Body of pancreas (tissue), 4 donors: ENCODE results near the gene NEURL1. TPM values are rescaled to one million over a fixed set of nuclear protein-coding genes. Genes with fewer than 3 reads are reported as not detected.

Source experiments
- ATAC-seq: fragments of 150-250 bp; one replicate; pipeline ENCODE4 v1.9.1; 2016
- DNase-seq, 4 donors: peaks; one replicate each; pipeline ENCODE4 v3.0.0-alpha.2; 2019
- H3K27ac ChIP-seq, 4 donors: fragments of 200-600 bp; sonication (generic); 1 replicate in 3 of 4; 2 replicates in 1 of 4; pipeline versions ENCODE4 v1.5.1 to v1.6.1; 2016 to 2019; ENCODE audit warnings: mild to moderate bottlenecking in 1 of 4, mixed read lengths in 1 of 4, moderate library complexity in 1 of 4
- H3K27me3 ChIP-seq, 2 donors: fragments of 200-600 bp; sonication (generic); one replicate each; pipeline ENCODE4 v1.6.0; 2016; ENCODE audit warnings: mild to moderate bottlenecking in 1 of 2
- H3K36me3 ChIP-seq, 2 donors: fragments of 200-600 bp; sonication (generic); replicated peaks in 1 of 2; 2 replicates each; pipeline ENCODE4 v1.5.1; 2016; ENCODE audit warnings: low read depth in 2 of 2; ENCODE audit not compliant: insufficient read depth in 1 of 2
- H3K4me1 ChIP-seq: fragments of 200-600 bp; sonication (generic); one replicate; pipeline ENCODE4 v1.6.0; 2016
- H3K4me3 ChIP-seq, 2 donors: fragments of 200-600 bp; sonication (generic); 1 replicate in 1 of 2; 2 replicates in 1 of 2; pipeline ENCODE4 v1.5.1; 2016 to 2019
- H3K9me3 ChIP-seq, 3 donors: fragments of 200-600 bp; sonication (generic); 1 replicate in 2 of 3; 2 replicates in 1 of 3; pipeline ENCODE4 v1.5.1; 2016
- POLR2A ChIP-seq, 3 donors: fragments of 450-650 bp; IDR thresholded peaks; one replicate each; pipeline ENCODE4 v1.6.1; 2016; ENCODE audit warnings: antibody characterized with exemption in 3 of 3, mild to moderate bottlenecking in 2 of 3
- WGBS, 2 donors: methylation state at CpG; one replicate each; pipeline ENCODE4 v1.1.5; 2017; 5-methylcytosine and 5-hydroxymethylcytosine counted together
- intact Hi-C: fragments of 100-400 bp; cut with DNase I; formaldehyde crosslinking; loops from one replicate; pipeline ENCODE4 v1.15.1; 2023
- total RNA-seq, 2 donors: library from RNA; depleted of rRNA; stranded (reverse); fragments of >200 nt; gene quantifications; one replicate each; pipeline ENCODE4 v1.1.0, GENCODE V29; 2016
- TF ChIP-seq, protein P1 (sequence below), 7 experiments: fragments of 450-650 bp in 4 of 7; fragments of 200-600 bp in 3 of 7; sonication (generic) in 3 of 7; IDR thresholded peaks; one replicate each; pipeline ENCODE4 v1.5.1; 2016 to 2019; ENCODE audit warnings: antibody characterized with exemption in 7 of 7

Gene NEURL1, protein sequence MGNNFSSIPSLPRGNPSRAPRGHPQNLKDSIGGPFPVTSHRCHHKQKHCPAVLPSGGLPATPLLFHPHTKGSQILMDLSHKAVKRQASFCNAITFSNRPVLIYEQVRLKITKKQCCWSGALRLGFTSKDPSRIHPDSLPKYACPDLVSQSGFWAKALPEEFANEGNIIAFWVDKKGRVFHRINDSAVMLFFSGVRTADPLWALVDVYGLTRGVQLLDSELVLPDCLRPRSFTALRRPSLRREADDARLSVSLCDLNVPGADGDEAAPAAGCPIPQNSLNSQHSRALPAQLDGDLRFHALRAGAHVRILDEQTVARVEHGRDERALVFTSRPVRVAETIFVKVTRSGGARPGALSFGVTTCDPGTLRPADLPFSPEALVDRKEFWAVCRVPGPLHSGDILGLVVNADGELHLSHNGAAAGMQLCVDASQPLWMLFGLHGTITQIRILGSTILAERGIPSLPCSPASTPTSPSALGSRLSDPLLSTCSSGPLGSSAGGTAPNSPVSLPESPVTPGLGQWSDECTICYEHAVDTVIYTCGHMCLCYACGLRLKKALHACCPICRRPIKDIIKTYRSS
- 10 to 100 TPM; 25.1 to 25.7 TPM for total RNA-seq

DNA sequence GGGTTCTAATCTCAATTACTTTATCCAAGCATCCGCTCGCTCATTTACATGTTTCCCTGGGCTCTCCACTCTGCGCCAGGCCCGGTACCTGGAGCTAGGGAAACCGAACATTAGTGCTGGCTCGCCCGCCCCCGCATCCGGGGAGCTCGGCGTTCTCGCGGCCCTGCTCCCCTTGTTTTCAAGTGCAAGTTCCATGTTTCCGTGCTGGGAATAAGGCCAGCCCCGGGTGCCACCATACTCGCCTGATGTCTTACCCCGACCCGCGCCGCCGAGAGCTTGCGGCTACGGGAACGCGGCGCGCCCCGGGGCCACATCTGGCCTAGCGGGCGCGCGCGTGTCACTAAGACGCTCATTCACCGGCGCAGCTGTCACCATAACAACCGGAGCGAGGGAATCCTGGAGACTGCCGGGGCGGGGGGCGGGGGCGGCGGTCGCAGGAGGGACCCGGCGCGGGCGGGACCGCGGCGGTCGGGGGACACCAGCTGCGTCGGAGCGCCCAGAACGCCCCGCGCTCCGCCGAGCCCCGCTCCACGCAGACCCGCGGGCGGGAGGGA is at the start of gene NEURL1:
Gene NEURL1 (plus strand): TSS at position 344 of the 554 bp plus-strand sequence. CDS start 683 bp downstream, outside the sequence.
- H3K4me3 ChIP-seq, result peak within 1 kb of the TSS; percentile 19 to 23
- H3K27ac ChIP-seq, result peak within 1 kb of the TSS; percentile 36 to 80 (median 58)
- H3K27me3 ChIP-seq, result no peaks in the 10 kb centered on the region
- H3K4me1 ChIP-seq, result peaks cover 20% of the 10 kb centered on the region
- TF ChIP-seq, protein P1, sequence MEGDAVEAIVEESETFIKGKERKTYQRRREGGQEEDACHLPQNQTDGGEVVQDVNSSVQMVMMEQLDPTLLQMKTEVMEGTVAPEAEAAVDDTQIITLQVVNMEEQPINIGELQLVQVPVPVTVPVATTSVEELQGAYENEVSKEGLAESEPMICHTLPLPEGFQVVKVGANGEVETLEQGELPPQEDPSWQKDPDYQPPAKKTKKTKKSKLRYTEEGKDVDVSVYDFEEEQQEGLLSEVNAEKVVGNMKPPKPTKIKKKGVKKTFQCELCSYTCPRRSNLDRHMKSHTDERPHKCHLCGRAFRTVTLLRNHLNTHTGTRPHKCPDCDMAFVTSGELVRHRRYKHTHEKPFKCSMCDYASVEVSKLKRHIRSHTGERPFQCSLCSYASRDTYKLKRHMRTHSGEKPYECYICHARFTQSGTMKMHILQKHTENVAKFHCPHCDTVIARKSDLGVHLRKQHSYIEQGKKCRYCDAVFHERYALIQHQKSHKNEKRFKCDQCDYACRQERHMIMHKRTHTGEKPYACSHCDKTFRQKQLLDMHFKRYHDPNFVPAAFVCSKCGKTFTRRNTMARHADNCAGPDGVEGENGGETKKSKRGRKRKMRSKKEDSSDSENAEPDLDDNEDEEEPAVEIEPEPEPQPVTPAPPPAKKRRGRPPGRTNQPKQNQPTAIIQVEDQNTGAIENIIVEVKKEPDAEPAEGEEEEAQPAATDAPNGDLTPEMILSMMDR (IDR thresholded peaks at IDR 0.05), result no peak
- no peak for TF ChIP-seq POLR2A (IDR thresholded peaks at IDR 0.05)
- intact Hi-C loops, result no loop called here
- ATAC-seq, result peak; percentile 28
- no peaks in the 10 kb centered on the region for H3K9me3 ChIP-seq
- no peaks in the 10 kb centered on the region for H3K36me3 ChIP-seq
- 17% methylated on average over 15 to 16 of the region's 65 CpGs for WGBS, 2 donors
- DNase-seq, result peak in 2 of 4 donors; percentile 32 to 39

DNA sequence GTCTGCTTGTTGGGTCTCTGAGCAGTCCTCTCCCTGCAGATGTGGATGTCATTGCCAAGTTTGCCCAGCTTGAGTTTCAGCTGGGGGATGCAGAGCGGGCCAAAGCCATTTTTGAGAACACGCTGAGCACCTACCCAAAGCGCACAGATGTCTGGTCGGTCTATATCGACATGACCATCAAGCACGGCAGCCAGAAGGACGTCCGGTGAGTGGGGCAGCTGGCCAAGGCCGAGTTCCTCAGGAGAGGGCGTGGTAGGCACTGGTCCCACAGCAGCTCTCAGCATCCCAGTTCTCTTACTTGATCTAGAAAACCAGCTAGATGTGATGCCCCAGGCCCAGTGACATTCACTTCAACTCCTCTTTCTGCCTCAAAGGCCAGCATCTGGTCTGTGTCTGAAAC is 49.0 kb upstream of the NEURL1 start:
- intact Hi-C loops, result no loop called here
- no peaks in the 10 kb centered on the region for H3K27me3 ChIP-seq
- no peak overlapping the region for H3K27ac ChIP-seq
- H3K4me3 ChIP-seq, result no peak overlapping the region
- peaks cover 7 to 32% of the 10 kb centered on the region in 2 donors for H3K36me3 ChIP-seq
- ATAC-seq (no peak), DNase-seq (no peak)
- no peaks in the 10 kb centered on the region for H3K9me3 ChIP-seq
- WGBS, 2 donors, result 82 to 90% methylated on average over 7 to 10 of the region's 10 CpGs
- no peaks in the 10 kb centered on the region for H3K4me1 ChIP-seq
- no peak for TF ChIP-seq POLR2A (IDR thresholded peaks at IDR 0.05)
- TF ChIP-seq, protein P1 (IDR thresholded peaks at IDR 0.05), result no peak

DNA sequence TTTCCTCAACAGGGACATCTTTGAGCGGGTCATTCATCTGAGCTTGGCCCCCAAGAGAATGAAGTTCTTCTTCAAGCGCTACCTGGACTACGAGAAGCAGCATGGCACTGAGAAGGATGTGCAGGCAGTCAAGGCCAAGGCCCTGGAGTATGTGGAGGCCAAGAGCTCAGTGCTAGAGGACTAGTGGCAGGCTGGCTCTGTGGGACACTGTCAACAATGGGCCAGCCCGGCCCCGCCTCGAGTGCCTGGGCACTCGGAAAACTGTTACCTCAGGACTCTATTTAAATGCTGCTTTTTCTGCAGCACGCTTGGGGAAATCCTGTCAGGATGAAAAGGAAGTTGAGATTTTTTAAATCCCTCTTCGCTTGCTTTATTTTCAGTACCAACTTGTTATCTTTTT is 48.1 kb upstream of the NEURL1 start:
- TF ChIP-seq POLR2A (IDR thresholded peaks at IDR 0.05), result no peak
- TF ChIP-seq, protein P1 (IDR thresholded peaks at IDR 0.05), result no peak
- H3K4me3 ChIP-seq, result no peak overlapping the region
- ATAC-seq (no peak), DNase-seq (no peak)
- H3K27ac ChIP-seq, result peak overlapping the region in 2 of 4 donors; percentile 21 to 44
- WGBS, 2 donors, result 92 to 96% methylated on average over 7 to 9 of the region's 9 CpGs
- H3K4me1 ChIP-seq, result no peaks in the 10 kb centered on the region
- H3K27me3 ChIP-seq, result no peaks in the 10 kb centered on the region
- H3K9me3 ChIP-seq, result no peaks in the 10 kb centered on the region
- intact Hi-C loops, result no loop called here
- H3K36me3 ChIP-seq, result peaks cover 3 to 29% of the 10 kb centered on the region in 2 donors

DNA sequence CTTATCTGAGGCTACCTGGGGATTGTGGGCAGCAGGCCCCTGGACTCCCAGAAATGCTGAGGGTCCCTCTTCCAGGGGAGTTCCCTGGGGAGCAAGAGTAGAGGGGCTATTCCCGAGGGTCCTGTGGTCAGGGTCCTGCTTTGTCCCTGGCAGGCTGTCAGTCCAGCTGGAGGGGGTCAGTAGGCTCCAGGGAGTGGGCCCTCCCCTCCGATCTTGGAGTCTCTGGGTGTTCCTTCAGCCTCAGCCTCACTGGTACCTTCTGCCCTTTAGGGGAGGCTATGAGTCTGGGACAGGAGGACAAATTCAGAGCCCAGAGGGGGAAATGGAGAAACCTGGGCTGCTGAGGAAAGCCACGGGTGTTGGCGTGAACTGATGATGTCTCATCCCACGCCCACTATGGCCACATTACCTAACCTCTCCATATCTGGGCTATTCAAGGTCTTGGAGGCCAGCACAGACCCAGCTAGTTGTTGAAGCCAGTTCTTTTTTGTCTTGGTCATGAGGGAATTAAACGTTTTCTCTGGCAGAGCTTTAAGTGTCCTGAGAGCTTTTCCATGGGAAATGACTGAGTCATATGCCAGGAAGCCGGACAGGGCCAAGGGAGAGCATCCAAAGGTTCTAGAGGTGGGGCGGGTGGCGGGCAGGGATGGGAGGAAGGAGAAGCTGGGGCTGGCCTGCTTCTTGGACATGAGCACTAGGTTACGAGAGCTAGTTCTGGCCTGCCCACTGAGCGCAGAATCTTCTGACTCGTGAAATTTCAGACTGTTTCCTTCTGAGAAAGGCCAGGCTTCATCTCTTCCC is 47.5 kb upstream of the NEURL1 start:
- peaks cover 0 to 26% of the 10 kb centered on the region in 2 donors for H3K36me3 ChIP-seq

More for the DNA sequence above, 47.5 kb upstream of the NEURL1 start:
- Histone ChIP-seq H3K4me3 (no peak overlapping the region), H3K4me1 (no peaks in the 10 kb centered on the region), H3K27ac (peak overlapping the region in 2 of 4 donors; percentile 21 to 44), H3K9me3 (no peaks in the 10 kb centered on the region), H3K27me3 (no peaks in the 10 kb centered on the region)
- intact Hi-C loops, result no loop called here
- ATAC-seq, result peak; percentile 47
- WGBS, 2 donors, result 75% methylated on average over 10 to 12 of the region's 12 CpGs
- DNase-seq, result peak; percentile 29 to 65 (median 52)
- TF ChIP-seq POLR2A (IDR thresholded peaks at IDR 0.05), result no peak
- TF ChIP-seq, protein P1 (IDR thresholded peaks at IDR 0.05), result no peak
